Stimulated activated naive CD8-positive, alpha-beta T cell treated with anti-CD3 and anti-CD28 coated beads, Interleukin-15, amount 100 ng/mL, for 72 hours (primary cell): ENCODE results near the gene YBX2.
A peak's percentile ranks its signal among the peaks of the same experiment; 100 is the strongest.

Experiments used
- ATAC-seq: fragments of 150-1000 bp; cut with Tn5 transposase; 2 replicates; pipeline ENCODE4 v1.10.0; 2021; ENCODE audit warnings: mild to moderate bottlenecking, moderate library complexity
- DNase-seq, 2 donors: peaks; one replicate each; pipeline ENCODE4 v3.0.0; 2021 to 2022
- H3K27ac Mint-ChIP-seq, 2 donors: one replicate each; pipeline ENCODE4 v1.8.0; 2022; ENCODE audit warnings: mild to moderate bottlenecking in 2 of 2, mixed read lengths in 2 of 2, moderate library complexity in 2 of 2
- H3K27me3 Mint-ChIP-seq: one replicate; pipeline ENCODE4 v1.8.0; 2022; ENCODE audit warnings: mixed read lengths
- H3K4me1 Mint-ChIP-seq: one replicate; pipeline ENCODE4 v1.8.0; 2022; ENCODE audit warnings: mild to moderate bottlenecking, mixed read lengths
- H3K4me3 Mint-ChIP-seq, 2 donors: one replicate each; pipeline ENCODE4 v1.8.0; 2022; ENCODE audit warnings: mild to moderate bottlenecking in 2 of 2, mixed read lengths in 2 of 2, moderate library complexity in 1 of 2
- H3K9me3 Mint-ChIP-seq, 2 donors: one replicate each; pipeline ENCODE4 v1.8.0; 2022; ENCODE audit warnings: mixed read lengths in 2 of 2

The YBX2 gene

GRCh38 chr17:7238420-7239090, 55.9 kb downstream of the YBX2 start:
- ATAC-seq (no peak), DNase-seq (no peak)
- Mint-ChIP-seq H3K27ac (peak overlapping the region; percentile 75 to 96), H3K27me3 (no peaks in the 10 kb centered on the region), H3K4me3 (peak overlapping the region; percentile 96 to 98), H3K9me3 (no peaks in the 10 kb centered on the region), H3K4me1 (peaks cover 77% of the 10 kb centered on the region)
